Measurements from ENCODE around the gene GSTM2.
A peak's percentile ranks its signal among the peaks of the same experiment; 100 is the strongest.

GSTM2 gene

GRCh38 chr1:109630081-109630897, 37.6 kb upstream of the GSTM2 start:
- no peak overlapping the region for H3K4me3 ChIP-seq (ENCODE audit: control insufficient read depth, low read depth, low read length)
- TF ChIP-seq CTCF (IDR thresholded peaks at IDR 0.05; ENCODE audit: control insufficient read depth, insufficient read depth, low read depth, low read length, missing control alignments), result peak; percentile 15
- no peak for DNase-seq (ENCODE audit: low read depth)

GRCh38 chr1:109630898-109631512, 36.9 kb upstream of the GSTM2 start:
- no peak for DNase-seq (ENCODE audit: low read depth)
- no peak for TF ChIP-seq CTCF (IDR thresholded peaks at IDR 0.05; ENCODE audit: control insufficient read depth, insufficient read depth, low read depth, low read length, missing control alignments)
- H3K4me3 ChIP-seq (ENCODE audit: control insufficient read depth, low read depth, low read length), result no peak overlapping the region

GRCh38 chr1:109631513-109632505, 36.0 kb upstream of the GSTM2 start:
- H3K4me3 ChIP-seq (ENCODE audit: control insufficient read depth, low read depth, low read length), result no peak overlapping the region
- no peak for TF ChIP-seq CTCF (IDR thresholded peaks at IDR 0.05; ENCODE audit: control insufficient read depth, insufficient read depth, low read depth, low read length, missing control alignments)
- DNase-seq (ENCODE audit: low read depth), result no peak

- no peak for TF ChIP-seq CTCF (IDR thresholded peaks at IDR 0.05; ENCODE audit: control insufficient read depth, insufficient read depth, low read depth, low read length, missing control alignments)
- no peak overlapping the region for H3K4me3 ChIP-seq (ENCODE audit: control insufficient read depth, low read depth, low read length)
- no peak for DNase-seq (ENCODE audit: low read depth)
Observed at GRCh38 chr1:109632671-109633346, 35.0 kb upstream of the GSTM2 start.

- no peak for DNase-seq (ENCODE audit: low read depth)
- no peak for TF ChIP-seq CTCF (IDR thresholded peaks at IDR 0.05; ENCODE audit: control insufficient read depth, insufficient read depth, low read depth, low read length, missing control alignments)
- H3K4me3 ChIP-seq (ENCODE audit: control insufficient read depth, low read depth, low read length), result no peak overlapping the region
Observed at GRCh38 chr1:109634292-109634691, 33.6 kb upstream of the GSTM2 start.

Measured in AG09309 (cell line).